ENCODE data around the gene RNF19B. TPM values are rescaled to one million over a fixed set of nuclear protein-coding genes. Genes with fewer than 3 reads are reported as not detected.

The RNF19B gene
- total RNA-seq, 1 donor from 2014 or later, result 12.3 TPM

GRCh38 chr1:32967888-32968568 lies 3.4 kb upstream of the RNF19B start:
- no peak for DNase-seq (ENCODE audit: low spot score)

GRCh38 chr1:32966900-32967299 lies 2.3 kb upstream of the RNF19B start:
- no peak for DNase-seq (ENCODE audit: low spot score)

GRCh38 chr1:32965251-32965747 lies 690 bp upstream of the RNF19B start:
- DNase-seq (ENCODE audit: low spot score), result no peak

GRCh38 chr1:32963746-32964460 lies 706 bp downstream of the RNF19B start:
- peak; percentile 66 for DNase-seq (ENCODE audit: low spot score)

GRCh38 chr1:32962248-32962896 lies 2.2 kb downstream of the RNF19B start:
- DNase-seq (ENCODE audit: low spot score), result no peak

GRCh38 chr1:32960819-32961355 lies 3.7 kb downstream of the RNF19B start:
- no peak for DNase-seq (ENCODE audit: low spot score)

- no peak for DNase-seq (ENCODE audit: low spot score)
Observed at GRCh38 chr1:32960342-32960741, 4.3 kb downstream of the RNF19B start.

GRCh38 chr1:32958827-32959226 lies 5.8 kb downstream of the RNF19B start:
- DNase-seq (ENCODE audit: low spot score), result no peak

- DNase-seq (ENCODE audit: low spot score), result no peak
Observed at GRCh38 chr1:32957017-32957416, 7.6 kb downstream of the RNF19B start.

GRCh38 chr1:32954168-32954567 lies 10.4 kb downstream of the RNF19B start:
- no peak for DNase-seq (ENCODE audit: low spot score)

- DNase-seq (ENCODE audit: low spot score), result no peak
Observed at GRCh38 chr1:32953495-32953894, 11.1 kb downstream of the RNF19B start.

GRCh38 chr1:32949519-32949918 lies 15.1 kb downstream of the RNF19B start:
- no peak for DNase-seq (ENCODE audit: low spot score)

GRCh38 chr1:32948905-32949304 lies 15.7 kb downstream of the RNF19B start:
- no peak for DNase-seq (ENCODE audit: low spot score)

GRCh38 chr1:32948390-32948722 lies 16.3 kb downstream of the RNF19B start:
- no peak for DNase-seq (ENCODE audit: low spot score)

- DNase-seq (ENCODE audit: low spot score), result no peak
Observed at GRCh38 chr1:32947669-32948389, 16.8 kb downstream of the RNF19B start.

GRCh38 chr1:32946413-32946812 lies 18.2 kb downstream of the RNF19B start:
- peak; percentile 18 for DNase-seq (ENCODE audit: low spot score)

GRCh38 chr1:32944180-32944579 lies 20.4 kb downstream of the RNF19B start:
- no peak for DNase-seq (ENCODE audit: low spot score)

GRCh38 chr1:32939655-32940371 lies 24.8 kb downstream of the RNF19B start:
- DNase-seq (ENCODE audit: low spot score), result peak; percentile 94

GRCh38 chr1:32937061-32937460 lies 27.5 kb downstream of the RNF19B start:
- DNase-seq (ENCODE audit: low spot score), result no peak

GRCh38 chr1:32934535-32934934 lies 30.1 kb downstream of the RNF19B start:
- no peak for DNase-seq (ENCODE audit: low spot score)

- peak; percentile 47 for DNase-seq (ENCODE audit: low spot score)
Observed at GRCh38 chr1:32933742-32934322, 30.8 kb downstream of the RNF19B start.
